ENCODE measurements around the gene DYNC1LI1. TPM values are rescaled to one million over a fixed set of nuclear protein-coding genes. Genes with fewer than 3 reads are reported as not detected.
A peak's percentile ranks its signal among the peaks of the same experiment; 100 is the strongest.

The DYNC1LI1 gene
- total RNA-seq, 1 experiment from 2014 or later, result 56.2 TPM

GRCh38 chr3:32591186-32591585 lies 20.5 kb upstream of the DYNC1LI1 start:
- H3K4me2 ChIP-seq (ENCODE audit: insufficient read depth, insufficient read length, low read length), result no peak overlapping the region
- H4K91ac ChIP-seq (ENCODE audit: insufficient read length, low read depth, low read length), result no peak overlapping the region
- no peak overlapping the region for H2AK5ac ChIP-seq (ENCODE audit: insufficient read length, low read length)
- H2BK20ac ChIP-seq (ENCODE audit: low read depth, low read length, poor library complexity, severe bottlenecking), result no peak overlapping the region
- H3K9ac ChIP-seq (ENCODE audit: extremely low read depth, insufficient read length, low read length), result no peak overlapping the region
- no peak overlapping the region for H3K56ac ChIP-seq (ENCODE audit: insufficient read length, low read depth, low read length)
- DNase-seq, result no peak
- H3K18ac ChIP-seq (ENCODE audit: insufficient read length, low read depth, low read length), result no peak overlapping the region
- H2BK5ac ChIP-seq (ENCODE audit: insufficient read length, low read length), result no peak overlapping the region
- no peak overlapping the region for H3K27ac ChIP-seq (ENCODE audit: insufficient read length, low read depth, low read length)
- no peak for TF ChIP-seq CTCF (conservative IDR thresholded peaks at IDR 0.05)
- H3K9me3 Mint-ChIP-seq, result no peaks in the 10 kb centered on the region
- H2BK120ac ChIP-seq (ENCODE audit: low read depth, low read length, poor library complexity, severe bottlenecking), result no peak overlapping the region
- H3K79me2 ChIP-seq (ENCODE audit: insufficient read depth, low read length), result no peaks in the 10 kb centered on the region
- no peak overlapping the region for H2BK15ac ChIP-seq (ENCODE audit: low read depth, low read length)
- no peaks in the 10 kb centered on the region for H3K79me1 ChIP-seq (ENCODE audit: insufficient read depth, low read depth, low read length, poor library complexity, severe bottlenecking)
- no CpG with 5 or more reads among the region's 4 CpGs for WGBS (ENCODE audit: extremely low coverage, insufficient read length, low lambda C conversion rate)
- peaks cover 50% of the 10 kb centered on the region for H3K27me3 Mint-ChIP-seq (ENCODE audit: low read depth)
- H3K4ac ChIP-seq (ENCODE audit: low read depth, low read length), result no peak overlapping the region
- H3T11ph ChIP-seq (ENCODE audit: low read length), result no peak overlapping the region
- H3K4me1 ChIP-seq (ENCODE audit: insufficient read depth, low read length), result peaks cover 9% of the 10 kb centered on the region
- peaks cover 2% of the 10 kb centered on the region; the same call in 1 of the 2 replicates for H3K27me3 ChIP-seq (ENCODE audit: insufficient read depth, low read length)
- H3K27ac Mint-ChIP-seq, result peak overlapping the region in 1 of 3 experiments; percentile 13; a peak in 1 of 7 replicates
- H4K5ac ChIP-seq (ENCODE audit: insufficient read length, low read depth, low read length), result no peak overlapping the region
- H2BK12ac ChIP-seq (ENCODE audit: insufficient read length, low read depth, low read length), result no peak overlapping the region
- H3K36me3 Mint-ChIP-seq (ENCODE audit: insufficient read depth in 1 of 3, low read depth in 3 of 3), result no peaks in the 10 kb centered on the region
- H3K4me1 Mint-ChIP-seq, result peaks cover 42 to 48% of the 10 kb centered on the region in 2 experiments
- H3K14ac ChIP-seq (ENCODE audit: insufficient read depth, low read length), result no peak overlapping the region
- H3K23me2 ChIP-seq (ENCODE audit: insufficient read length, low read depth, low read length, poor library complexity, severe bottlenecking), result peaks cover 4% of the 10 kb centered on the region
- H2AFZ ChIP-seq (ENCODE audit: low read length), result no peak overlapping the region
- no peaks in the 10 kb centered on the region for H4K20me1 ChIP-seq (ENCODE audit: control insufficient read depth, insufficient read depth, insufficient read length)
- peak overlapping the region in 1 of 2 experiments; percentile 22; a peak in 1 of 5 replicates for H3K4me3 Mint-ChIP-seq
- H3K23ac ChIP-seq (ENCODE audit: insufficient read length, low read depth, low read length), result no peak overlapping the region
- no peaks in the 10 kb centered on the region for H3K9me3 ChIP-seq (ENCODE audit: control insufficient read depth, low read depth, low read length)
- no peak overlapping the region for H4K8ac ChIP-seq (replicated peaks; ENCODE audit: insufficient read length, low read depth, low read length)

Data from H9 (cell line).